ENCODE measurements around the gene CRADD.
"Not testable (repeated sequence)": the region's sequence is repeated elsewhere in the genome, so short reads cannot be mapped to it uniquely, and the experiment has no call there.

Gene CRADD

DNA sequence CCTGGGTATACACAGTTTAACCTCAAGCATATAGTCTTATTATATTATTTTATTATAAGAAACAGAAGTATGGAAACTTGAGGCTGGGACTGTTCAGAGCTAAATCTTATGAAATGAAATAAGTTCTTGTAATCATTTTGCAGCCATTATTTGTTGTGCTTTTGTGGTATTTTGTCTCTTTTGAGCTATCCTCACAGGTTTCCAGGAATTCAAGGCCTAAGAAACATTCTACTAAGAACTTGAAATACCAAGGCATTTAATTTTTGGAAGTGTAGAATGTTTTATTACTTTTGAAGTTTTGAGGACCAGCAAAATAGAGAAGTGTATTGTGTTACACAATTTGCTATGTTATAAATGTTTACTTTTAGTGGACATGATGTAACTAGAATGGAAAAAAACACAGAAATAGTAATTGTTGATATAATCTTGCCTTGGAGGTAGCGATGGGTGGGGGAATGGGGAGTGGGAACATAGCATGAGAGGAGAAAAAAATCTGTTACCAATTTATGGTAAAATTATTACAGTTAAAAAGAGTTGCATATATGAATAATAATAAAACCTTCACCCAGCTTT is 81.7 kb downstream of the CRADD start:
- DNase-seq (ENCODE audit: low read depth) = no peak

DNA sequence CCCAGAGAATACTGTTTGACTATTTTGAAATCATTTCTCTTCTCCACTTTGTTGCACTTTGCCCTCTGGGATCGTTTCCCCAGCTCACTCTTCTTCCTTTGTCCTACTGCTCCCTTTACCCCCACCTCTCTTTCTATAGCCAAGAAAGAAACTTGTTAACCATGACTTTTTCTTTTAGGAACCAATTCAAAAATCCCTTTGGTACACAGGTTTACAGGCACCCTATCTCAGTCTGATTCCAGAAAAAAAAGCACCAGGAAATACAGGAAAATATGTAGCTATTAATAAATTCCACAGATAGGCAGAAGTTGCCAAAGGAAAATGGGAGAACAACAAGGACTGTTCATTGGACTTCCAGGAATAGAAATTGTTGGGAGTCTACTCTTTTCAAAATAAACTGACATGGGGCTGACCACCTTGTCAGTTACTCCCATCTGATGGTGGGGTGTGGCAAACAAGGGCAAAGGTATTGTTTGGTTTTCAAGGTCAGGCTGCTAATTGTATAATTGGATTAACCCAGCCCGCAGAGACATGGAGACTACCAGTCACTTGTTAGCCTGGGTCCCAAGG is 82.4 kb downstream of the CRADD start:
- DNase-seq (ENCODE audit: low read depth) = no peak

DNA sequence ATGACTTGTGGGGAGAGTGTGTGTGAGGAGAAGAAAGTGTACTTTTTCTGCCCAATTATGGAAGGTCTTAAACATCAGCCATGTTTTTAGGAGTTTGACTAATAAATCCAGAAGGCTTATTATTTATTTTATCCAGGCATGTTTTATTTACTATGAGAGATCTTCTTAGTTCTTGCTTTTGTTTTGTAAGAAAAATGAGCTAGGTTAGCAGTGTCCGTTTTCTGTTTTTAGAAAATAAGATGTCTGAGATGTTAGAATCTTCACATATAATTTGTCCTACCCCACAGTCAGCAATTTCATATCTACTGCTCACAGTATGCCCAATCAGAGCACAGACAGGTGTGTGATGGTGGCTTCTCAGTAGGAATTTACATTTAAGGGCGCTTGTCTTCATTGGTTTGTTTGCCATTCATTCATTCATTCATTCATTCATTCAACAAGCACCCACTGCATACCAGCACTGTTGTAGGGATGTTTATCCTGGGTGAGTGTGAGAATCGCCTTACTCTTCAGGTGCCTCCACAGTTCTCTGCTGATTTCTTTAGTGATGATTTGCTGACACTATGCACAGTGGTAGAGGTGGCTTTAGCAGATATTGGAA is 83.2 kb downstream of the CRADD start:
- DNase-seq (ENCODE audit: low read depth) = no peak

DNA sequence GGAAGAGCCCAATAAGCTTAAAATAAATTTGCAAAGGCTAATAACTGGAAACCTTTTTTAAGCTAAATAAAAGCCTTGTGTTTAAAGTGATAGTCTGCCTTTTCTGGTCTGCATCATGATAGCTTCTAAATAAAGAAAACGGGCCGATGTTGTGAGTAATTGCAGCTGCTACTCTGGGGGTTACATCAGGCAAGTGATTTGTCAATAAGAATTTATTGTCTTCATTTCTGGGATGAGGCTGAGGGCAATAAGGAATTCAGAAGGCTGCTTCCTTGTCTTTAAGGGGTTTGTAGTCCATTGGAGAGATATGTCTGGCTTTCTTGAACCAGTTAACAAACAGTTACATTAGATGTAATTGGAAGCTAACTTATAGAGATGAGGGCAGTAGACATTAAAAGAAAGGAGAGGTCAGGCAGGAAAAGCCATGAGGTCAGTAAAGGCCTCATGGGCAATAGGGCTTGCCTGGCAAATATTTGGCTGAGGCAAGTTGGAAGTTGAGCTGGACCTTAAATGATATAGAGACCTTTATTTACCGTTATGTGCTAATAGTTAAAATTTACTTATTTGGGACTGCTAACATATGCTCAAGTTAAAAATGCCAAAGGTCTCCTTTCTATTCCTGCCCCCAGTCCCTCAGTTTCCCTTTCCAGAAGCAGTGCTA is 85.0 kb downstream of the CRADD start:
- no peak for DNase-seq (ENCODE audit: low read depth)

DNA sequence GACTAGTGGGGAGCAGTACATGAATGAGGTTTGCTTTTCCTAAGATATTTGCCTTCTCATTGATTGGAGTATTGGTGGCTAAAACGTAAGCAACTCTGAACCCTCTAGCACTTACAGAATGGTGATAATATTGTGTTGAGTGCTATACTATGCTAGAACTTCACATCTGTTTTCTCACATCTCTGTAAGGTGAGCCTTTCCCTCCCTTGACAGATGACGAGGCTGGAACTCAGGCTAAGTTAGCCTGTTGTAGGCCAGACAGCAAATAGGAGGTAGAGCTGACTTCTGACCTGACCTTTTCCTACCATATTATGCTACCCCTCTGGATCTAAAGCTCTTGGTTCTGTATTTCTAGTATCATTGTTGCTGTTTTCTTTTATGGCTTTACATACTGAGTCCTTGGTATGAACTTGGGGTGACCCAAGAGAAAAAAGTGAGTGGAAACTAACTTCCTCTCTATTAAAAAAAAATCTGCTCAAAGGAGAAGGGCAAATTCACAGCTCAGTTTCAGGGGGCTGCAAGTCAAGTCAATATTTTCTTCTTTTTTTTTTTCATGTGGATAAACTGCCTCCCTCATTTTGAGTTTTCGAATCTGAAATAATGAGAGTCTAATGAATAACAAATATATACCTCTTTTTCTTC is 85.9 kb downstream of the CRADD start:
- no peak for DNase-seq (ENCODE audit: low read depth)

DNA sequence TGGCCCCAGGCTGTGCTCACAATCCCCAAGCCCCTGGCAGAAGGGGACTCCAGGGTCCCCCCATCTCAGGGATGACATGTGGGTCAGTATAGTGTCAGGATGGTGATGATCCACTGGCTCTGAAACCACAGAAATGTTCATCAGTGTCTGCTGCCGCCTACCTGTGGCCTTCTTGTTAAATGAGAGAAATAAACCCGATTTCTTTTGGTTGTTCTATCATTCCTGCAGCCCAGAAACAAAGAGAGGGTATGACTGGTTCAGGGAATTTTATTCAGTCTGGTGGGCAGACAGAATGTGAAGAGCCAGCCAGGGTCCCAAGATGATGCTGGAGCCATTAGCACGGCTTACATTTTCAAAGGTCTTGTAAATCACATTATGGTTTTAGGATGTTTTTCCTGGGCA is 86.6 kb downstream of the CRADD start:
- DNase-seq (ENCODE audit: low read depth) = no peak

DNA sequence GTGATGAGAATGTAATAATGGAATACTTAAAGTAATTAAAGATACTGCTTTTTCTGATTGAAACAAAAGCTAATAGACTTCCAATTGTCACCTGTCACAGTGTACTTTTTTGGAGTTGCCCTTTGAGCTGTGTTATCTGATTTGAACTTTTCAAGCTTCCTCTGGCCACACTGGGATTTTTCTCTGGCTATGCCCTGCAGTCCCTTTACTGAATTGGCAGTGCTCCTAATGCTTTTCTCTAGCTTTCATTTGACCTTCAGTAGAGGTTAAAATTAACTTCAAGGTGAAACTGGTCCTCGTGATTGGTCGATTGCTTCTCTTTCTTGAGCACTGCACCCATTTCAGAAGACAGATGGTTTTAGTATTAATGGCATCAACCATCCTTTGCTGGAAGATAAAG is 89.2 kb downstream of the CRADD start:
- no peak for DNase-seq (ENCODE audit: low read depth)

DNA sequence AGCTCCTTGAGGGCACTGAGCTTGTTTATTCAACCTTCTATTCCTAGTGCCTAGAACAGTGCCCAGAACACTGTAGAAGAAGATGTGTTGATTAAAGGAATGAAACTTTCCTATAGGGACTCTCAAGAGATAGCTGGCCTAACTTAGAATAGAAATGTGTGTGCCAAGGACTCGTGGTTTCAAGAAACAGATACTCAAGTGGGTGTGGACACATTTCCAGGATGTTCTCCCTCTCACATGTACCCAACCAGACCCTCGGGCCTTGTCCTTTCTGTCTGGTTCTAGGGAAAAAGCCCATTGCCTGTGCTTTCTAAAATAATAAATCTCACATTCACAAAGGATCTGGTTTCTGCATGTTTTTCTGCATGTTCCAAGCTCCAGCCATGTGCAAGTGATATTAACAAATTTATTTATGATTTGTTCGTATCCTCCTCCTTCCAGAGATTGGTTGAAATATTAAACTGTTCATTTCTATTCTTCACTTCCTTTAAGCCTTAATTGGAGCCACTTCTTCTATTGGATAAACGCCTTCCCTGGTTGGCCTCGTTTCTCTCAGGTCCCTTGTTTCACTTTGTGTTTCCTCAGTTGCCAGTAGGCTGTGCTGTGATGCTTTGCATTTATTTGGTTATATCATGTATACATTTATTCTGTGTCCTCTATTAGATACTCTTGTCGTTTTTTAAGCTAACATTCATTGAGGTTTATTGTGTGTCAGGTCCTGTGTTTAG is 89.8 kb downstream of the CRADD start:
- no peak for DNase-seq (ENCODE audit: low read depth)

DNA sequence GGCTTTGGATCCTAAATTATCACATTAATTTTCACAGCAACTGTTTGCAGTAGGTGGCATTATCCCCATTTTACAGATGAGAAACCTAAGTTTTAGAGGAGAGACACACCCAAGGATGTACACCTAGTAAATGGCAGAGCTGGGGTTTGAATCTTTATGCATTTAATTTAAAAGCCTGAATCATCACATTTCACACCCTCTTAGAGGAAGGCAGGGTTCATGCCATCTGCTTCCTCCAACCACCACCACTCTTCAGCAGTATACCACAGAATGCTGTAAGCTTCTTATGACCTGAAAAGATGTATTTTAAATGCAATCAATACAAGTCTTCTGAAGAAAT is 90.3 kb downstream of the CRADD start:
- no peak for DNase-seq (ENCODE audit: low read depth)

DNA sequence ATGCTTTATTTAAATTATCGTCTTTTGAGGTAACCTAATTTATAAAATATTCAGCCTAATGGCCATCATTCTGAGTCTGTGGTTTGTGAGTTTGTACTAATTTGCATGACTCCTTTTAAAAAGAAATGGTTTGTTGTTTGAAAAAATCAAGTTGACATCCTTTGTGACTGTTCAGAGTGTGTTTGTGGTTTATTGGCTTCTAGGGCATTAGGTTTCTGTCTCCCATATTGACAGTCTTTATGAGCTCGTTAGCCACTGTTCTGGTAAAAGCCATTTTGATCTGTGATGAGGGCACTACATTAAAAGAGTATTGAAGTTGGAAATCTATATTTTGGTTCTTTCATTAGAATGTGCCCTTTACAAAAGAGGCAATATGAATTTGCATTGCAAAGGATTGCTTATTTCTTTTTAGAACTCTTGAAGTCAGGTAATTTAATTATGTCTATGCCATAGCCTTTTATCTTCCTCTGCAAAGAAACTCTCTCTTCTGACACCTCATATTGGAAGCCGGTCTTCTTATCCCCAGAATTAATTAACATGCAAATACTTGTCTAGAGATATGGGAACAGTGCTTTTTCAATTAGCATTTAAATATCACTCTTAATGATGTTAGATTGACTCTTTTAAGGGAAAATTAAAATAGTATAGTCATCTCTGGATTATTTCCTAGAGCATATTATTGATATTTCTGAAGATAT is 95.0 kb downstream of the CRADD start:
- no peak for DNase-seq (ENCODE audit: low read depth)

DNA sequence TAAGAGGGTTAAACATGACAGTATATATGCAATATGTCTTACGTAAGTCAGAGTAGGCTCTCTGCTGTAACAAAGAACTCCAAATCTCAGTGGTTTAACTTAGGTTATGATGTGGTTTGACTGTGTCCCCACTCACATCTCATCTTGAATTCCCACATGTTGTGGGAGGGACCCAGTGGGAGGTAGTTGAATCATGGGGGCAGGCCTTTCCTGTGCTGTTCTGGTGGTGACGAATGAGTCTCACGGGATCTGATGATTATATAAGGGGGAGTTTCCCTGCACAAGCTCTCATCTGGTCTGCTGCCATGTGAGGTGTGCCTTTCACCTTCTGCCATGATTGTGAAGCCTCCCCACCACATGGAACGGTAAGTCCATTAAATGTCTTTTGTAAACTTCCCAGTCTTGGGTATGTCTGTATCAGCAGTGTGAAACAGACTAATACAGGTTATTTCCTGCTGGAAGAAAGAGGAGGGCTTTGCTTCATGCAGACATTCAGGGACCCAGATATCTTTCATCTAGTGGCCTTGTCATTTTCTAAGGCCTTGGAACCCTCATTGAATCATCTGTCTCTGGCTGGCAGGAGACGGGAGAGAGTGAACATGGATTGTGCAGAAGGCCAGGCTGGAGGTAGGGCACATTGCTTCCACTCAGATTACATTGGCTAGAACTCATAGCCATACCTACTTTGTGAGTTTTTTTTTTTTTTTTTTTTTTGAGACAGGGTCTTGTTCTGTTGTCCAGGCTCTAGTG is 96.1 kb downstream of the CRADD start:
- DNase-seq (ENCODE audit: low read depth) = no peak

DNA sequence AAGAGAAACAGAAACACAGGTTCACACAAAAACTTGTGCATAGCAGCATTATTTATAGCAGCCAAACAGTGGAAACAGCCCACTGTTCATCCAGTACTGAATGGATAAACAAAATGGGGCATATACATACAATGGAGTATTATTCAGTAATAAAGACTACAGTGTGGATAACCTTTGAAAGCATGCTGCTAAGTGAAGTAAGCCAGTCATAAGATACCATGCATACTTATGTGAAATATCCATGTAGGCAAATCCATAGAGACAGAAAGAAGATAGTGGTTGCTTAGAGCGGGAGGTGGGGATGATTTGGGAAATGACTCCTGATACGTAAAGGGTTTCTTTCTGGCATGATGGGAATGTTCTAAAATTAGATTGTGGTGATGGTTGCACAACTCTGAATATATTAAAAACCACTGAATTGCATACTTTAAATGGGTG is 99.4 kb downstream of the CRADD start:
- DNase-seq (ENCODE audit: low read depth) = no peak

DNA sequence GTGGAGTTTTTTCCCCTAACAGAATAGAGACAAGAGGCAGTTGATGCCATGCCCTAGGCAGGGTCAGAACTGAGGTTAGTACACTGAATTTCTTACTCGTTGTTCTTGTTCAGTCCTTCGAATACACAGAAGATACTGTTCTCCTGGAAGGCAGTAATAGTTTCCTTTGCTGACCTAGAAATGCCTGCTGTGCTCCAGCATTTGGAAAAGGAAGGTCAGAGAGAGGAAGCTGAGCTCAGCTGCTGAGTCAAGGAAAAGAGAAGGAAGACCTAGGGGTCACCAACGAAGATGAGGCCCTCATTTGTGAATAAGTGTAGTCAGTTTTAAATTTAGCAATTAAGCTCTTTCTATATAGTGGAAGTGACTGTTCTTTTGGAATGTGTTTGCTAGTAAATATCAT is 100.1 kb downstream of the CRADD start:
- no peak for DNase-seq (ENCODE audit: low read depth)

DNA sequence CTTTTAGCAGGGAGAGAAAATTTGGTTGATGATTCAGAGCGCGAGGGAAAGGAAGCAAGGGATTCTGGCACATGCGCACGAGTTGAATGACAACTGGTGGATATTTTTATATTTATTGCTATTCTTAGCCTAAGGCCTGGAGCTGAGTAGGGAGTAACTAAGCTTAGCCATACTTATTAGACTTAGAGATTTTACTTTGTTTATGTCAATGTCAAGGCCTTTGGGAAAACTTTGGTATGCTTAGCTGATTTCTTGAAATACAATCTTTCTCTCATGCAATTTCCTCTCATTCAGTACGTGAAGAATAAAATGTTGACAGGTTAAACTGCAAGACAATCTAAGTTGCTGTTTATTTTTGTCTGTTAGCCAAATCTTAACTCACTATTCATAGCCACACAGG is 101.1 kb downstream of the CRADD start:
- no peak for DNase-seq (ENCODE audit: low read depth)

DNA sequence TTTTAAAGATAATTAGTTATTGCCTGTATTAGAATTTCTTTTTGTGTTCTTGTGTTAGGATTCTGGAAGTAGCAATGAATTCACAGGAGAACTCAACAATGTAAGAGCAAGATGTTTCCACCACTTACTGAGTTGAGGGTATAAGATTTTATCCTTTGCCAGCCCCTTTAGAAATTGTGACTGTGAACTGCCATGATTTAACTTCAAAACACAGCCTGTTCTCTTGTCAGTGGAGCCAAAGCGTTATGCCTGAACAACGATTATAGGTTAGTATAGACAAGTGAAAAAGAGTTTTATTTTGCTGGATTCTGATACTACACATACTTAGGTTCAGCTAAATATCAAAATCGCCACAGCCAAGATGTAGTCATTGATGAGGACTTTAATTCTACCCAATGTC is 101.6 kb downstream of the CRADD start:
- DNase-seq (ENCODE audit: low read depth) = no peak

DNA sequence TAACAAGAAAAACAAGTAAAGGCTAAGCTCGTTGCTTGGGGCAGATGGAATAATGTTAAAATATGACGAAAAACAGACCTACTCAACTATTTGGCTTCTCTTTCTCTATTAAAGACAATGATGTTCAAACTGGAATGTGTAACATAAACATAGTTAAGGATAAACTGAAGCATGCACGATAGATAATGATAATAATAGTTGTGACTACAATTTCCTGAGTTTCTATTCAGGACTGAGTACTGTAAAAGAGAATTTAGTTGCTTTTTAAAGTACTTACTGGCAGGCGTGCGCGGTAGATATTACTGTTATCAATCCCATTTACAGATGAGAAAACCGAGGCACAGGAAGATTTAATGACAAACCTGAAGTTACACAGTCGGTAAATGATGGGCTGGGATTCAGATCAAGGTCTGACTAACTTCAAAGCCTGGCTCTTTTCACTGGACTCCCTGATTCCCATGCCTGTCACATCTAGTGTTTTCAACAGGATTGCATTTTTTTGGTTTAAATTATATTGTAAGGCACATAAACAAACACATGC is 103.0 kb downstream of the CRADD start:
- no peak for DNase-seq (ENCODE audit: low read depth)

DNA sequence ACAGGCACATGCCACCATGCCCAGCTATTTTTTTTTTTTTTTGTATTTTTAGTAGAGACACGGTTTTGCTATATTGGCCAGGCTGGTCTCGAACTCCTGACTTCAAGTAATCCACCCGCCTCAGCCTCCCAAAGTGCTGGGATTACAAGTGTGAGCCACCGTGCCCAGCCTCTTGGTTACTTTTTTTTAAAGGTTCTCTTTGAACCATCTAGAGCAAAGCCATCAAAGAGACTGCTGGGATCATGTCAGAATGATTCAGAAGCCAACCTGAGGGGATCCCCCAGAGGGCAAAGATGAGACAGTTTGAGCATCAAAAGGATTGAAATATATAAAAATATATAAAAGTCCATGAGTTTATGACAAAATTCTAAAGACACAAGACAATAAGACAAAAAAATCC is 103.7 kb downstream of the CRADD start:
- DNase-seq (ENCODE audit: low read depth) = not testable (repeated sequence)

DNA sequence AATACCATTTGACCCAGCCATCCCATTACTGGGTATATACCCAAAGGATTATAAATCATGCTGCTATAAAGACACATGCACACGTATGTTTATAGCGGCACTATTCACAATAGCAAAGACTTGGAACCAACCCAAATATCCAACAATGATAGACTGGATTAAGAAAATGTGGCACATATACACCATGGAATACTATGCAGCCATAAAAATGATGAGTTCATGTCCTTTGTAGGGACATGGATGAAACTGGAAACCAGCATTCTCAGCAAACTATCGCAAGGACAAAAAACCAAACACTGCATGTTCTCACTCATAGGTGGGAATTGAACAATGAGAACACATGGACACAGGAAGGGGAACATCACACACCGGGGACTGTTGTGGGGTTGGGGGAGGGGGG is 104.8 kb downstream of the CRADD start:
- DNase-seq (ENCODE audit: low read depth) = not testable (repeated sequence)

DNA sequence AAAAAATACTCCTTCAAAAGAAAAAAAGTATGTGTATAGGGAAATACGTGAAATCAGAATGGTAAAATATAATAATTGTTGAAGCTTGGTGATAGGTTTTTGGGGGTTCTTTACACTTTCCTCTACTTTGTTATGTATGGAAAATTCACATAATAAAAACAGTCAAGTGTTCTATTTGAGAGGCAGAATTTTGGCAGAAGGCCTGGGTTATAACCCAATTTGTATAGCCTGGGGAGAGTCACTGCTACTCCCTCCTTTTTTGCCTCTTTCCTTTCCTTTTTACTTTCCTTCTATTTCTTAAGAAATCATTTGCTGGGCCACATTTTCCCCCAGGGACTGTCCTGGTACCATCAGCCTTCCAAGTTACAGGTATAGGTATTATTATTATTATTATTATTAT is 105.7 kb downstream of the CRADD start:
- no peak for DNase-seq (ENCODE audit: low read depth)

DNA sequence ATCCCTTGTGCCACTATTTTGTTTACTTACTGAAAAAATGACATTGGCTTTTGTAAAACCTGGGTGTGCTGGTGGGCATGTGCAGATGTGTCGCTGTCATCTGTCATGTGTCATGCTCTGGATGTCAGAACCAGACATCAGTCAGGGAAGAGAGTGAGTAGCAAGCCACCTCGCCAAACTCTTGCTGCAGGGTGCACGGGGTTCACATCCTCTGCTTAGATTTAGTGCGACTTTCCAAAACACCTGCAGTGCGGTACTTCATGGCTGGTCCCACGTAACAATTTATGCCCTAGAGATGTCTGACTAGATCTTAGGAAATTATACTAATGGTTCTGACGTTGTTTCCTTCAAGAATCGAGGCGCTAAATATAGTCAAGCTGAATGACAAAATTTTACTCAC is 106.7 kb downstream of the CRADD start:
- no peak for DNase-seq (ENCODE audit: low read depth)

Data from stimulated activated CD8-positive, alpha-beta memory T cell treated with anti-CD3 and anti-CD28 coated beads, Interleukin-4, amount 100 ng/mL, for 24 hours (primary cell).